NCI-H1694 treated with DMSO at 0.1 percent for 48 hours (cell line): Measurements from ENCODE around the gene EPYC.

Experiments
- DNase-seq: peaks from one replicate; lab custom pipeline; 2025; lab: John Stamatoyannopoulos, UW

The EPYC gene

GRCh38 chr12:91004872-91005271, at the start of gene EPYC:
TSS of gene EPYC (minus strand) at chr12:91004972. CDS start at chr12:91002565, 2,407 bp downstream.
- DNase-seq: no peak

- no peak for DNase-seq
These were observed 49.4 kb upstream of the EPYC start for GRCh38 chr12:91053951-91054715.

- DNase-seq: no peak
These were observed 47.3 kb upstream of the EPYC start for GRCh38 chr12:91052026-91052425.

- no peak for DNase-seq
These were observed 39.8 kb upstream of the EPYC start for GRCh38 chr12:91044586-91044985.

- DNase-seq: peak; percentile 39
These were observed 38.6 kb upstream of the EPYC start for GRCh38 chr12:91043408-91043807.

- no peak for DNase-seq
These were observed 35.5 kb upstream of the EPYC start for GRCh38 chr12:91040096-91040755.

- DNase-seq: no peak
These were observed 32.5 kb upstream of the EPYC start for GRCh38 chr12:91037276-91037675.

- DNase-seq: no peak
These were observed 28.5 kb upstream of the EPYC start for GRCh38 chr12:91033251-91033650.

- no peak for DNase-seq
These were observed 18.7 kb upstream of the EPYC start for GRCh38 chr12:91023326-91024004.

- no peak for DNase-seq
These were observed 16.3 kb upstream of the EPYC start for GRCh38 chr12:91021076-91021475.

GRCh38 chr12:91019455-91019854, 14.7 kb upstream of the EPYC start:
- DNase-seq: no peak

GRCh38 chr12:91017511-91018263, 12.9 kb upstream of the EPYC start:
- no peak for DNase-seq

- DNase-seq: no peak
These were observed 12.3 kb upstream of the EPYC start for GRCh38 chr12:91017043-91017442.

GRCh38 chr12:91009319-91009950, 4.7 kb upstream of the EPYC start:
- no peak for DNase-seq

- no peak for DNase-seq
These were observed 2.9 kb upstream of the EPYC start for GRCh38 chr12:91007531-91008290.

GRCh38 chr12:91003737-91004136, 1.0 kb downstream of the EPYC start:
- DNase-seq: no peak

- DNase-seq: no peak
These were observed 3.5 kb downstream of the EPYC start for GRCh38 chr12:91001306-91001705.

- no peak for DNase-seq
These were observed 4.8 kb downstream of the EPYC start for GRCh38 chr12:90999966-91000365.

- no peak for DNase-seq
These were observed 5.2 kb downstream of the EPYC start for GRCh38 chr12:90999527-90999926.

GRCh38 chr12:90995010-90995409, 9.8 kb downstream of the EPYC start:
- no peak for DNase-seq

GRCh38 chr12:90991952-90992465, 12.8 kb downstream of the EPYC start:
- no peak for DNase-seq
